Naive thymus-derived CD4-positive, alpha-beta T cell (primary cell): Measurements from ENCODE around the gene SNX5. TPM values are rescaled to one million over a fixed set of nuclear protein-coding genes. Genes with fewer than 3 reads are reported as not detected.

ENCODE experiments used
- ATAC-seq: fragments of 150-1000 bp; cut with Tn5 transposase; 2 replicates; pipeline ENCODE4 v1.10.0; 2021; ENCODE audit warnings: mild to moderate bottlenecking, moderate library complexity
- CTCF ChIA-PET: fragments of 350-600 bp; sonication (Branson Sonifier 250); formaldehyde crosslinking; loops from one replicate; lab custom pipeline; 2021; ENCODE audit warnings: antibody characterized with exemption; lab: Charles Lee
- POLR2A ChIA-PET: fragments of 350-600 bp; sonication (Branson Sonifier 250); formaldehyde crosslinking; loops from one replicate; lab custom pipeline; 2021; ENCODE audit warnings: antibody characterized with exemption, inconsistent platforms; lab: Charles Lee
- DNase-seq, 9 donors: peaks; one replicate each; pipeline versions ENCODE4 v3.0.0 to v3.0.0-alpha.2; 2020 to 2022; ENCODE audit warnings: mixed read lengths in 1 of 9
- H3K27ac ChIP-seq: one replicate; pipeline ENCODE4 v1.7.0; 2013; ENCODE audit warnings: mild to moderate bottlenecking, low read depth, low read length, moderate library complexity
- H3K27me3 ChIP-seq, 2 donors: one replicate each; pipeline ENCODE4 v1.7.0; 2013; ENCODE audit warnings: low read length in 2 of 2, mild to moderate bottlenecking in 2 of 2, moderate library complexity in 2 of 2; ENCODE audit not compliant: control insufficient read depth in 2 of 2, insufficient read depth in 2 of 2
- H3K36me3 ChIP-seq, 3 experiments: 1 replicate in 2 of 3; 2 replicates in 1 of 3; pipeline ENCODE4 v1.7.0; 2013; ENCODE audit warnings: low read length in 3 of 3, mild to moderate bottlenecking in 3 of 3, moderate library complexity in 1 of 3; ENCODE audit not compliant: insufficient read depth in 3 of 3, control insufficient read depth in 2 of 3
- H3K4me1 ChIP-seq, 2 donors: one replicate each; pipeline ENCODE4 v1.7.0; 2013; ENCODE audit warnings: low read length in 2 of 2, mild to moderate bottlenecking in 2 of 2, moderate library complexity in 1 of 2; ENCODE audit not compliant: control insufficient read depth in 2 of 2, insufficient read depth in 2 of 2
- H3K4me3 ChIP-seq: 2 replicates; pipeline ENCODE4 v1.7.0; 2013; ENCODE audit warnings: mild to moderate bottlenecking, low read length
- H3K9me3 ChIP-seq, 3 experiments: 1 replicate in 2 of 3; 2 replicates in 1 of 3; pipeline ENCODE4 v1.7.0; 2013; ENCODE audit warnings: low read length in 3 of 3; ENCODE audit not compliant: control insufficient read depth in 2 of 3
- H3K27ac Mint-ChIP-seq, 9 donors: one replicate each; pipeline ENCODE4 v1.8.0; 2020 to 2022; ENCODE audit warnings: mixed read lengths in 9 of 9, mild to moderate bottlenecking in 8 of 9, moderate library complexity in 5 of 9, inconsistent platforms in 2 of 9
- H3K27me3 Mint-ChIP-seq, 5 donors: one replicate each; pipeline ENCODE4 v1.8.0; 2021 to 2022; ENCODE audit warnings: mixed read lengths in 5 of 5, mild to moderate bottlenecking in 1 of 5
- H3K36me3 Mint-ChIP-seq, 5 donors: one replicate each; pipeline ENCODE4 v1.8.0; 2020 to 2022; ENCODE audit warnings: mixed read lengths in 5 of 5, mild to moderate bottlenecking in 3 of 5, inconsistent platforms in 1 of 5
- H3K4me1 Mint-ChIP-seq, 7 donors: one replicate each; pipeline ENCODE4 v1.8.0; 2020 to 2022; ENCODE audit warnings: mixed read lengths in 7 of 7, mild to moderate bottlenecking in 3 of 7, inconsistent platforms in 1 of 7
- H3K4me3 Mint-ChIP-seq, 10 donors: one replicate each; pipeline ENCODE4 v1.8.0; 2020 to 2022; ENCODE audit warnings: mild to moderate bottlenecking in 10 of 10, mixed read lengths in 10 of 10, moderate library complexity in 6 of 10, inconsistent platforms in 2 of 10
- H3K9me3 Mint-ChIP-seq, 11 donors: one replicate each; pipeline ENCODE4 v1.8.0; 2020 to 2022; ENCODE audit warnings: mixed read lengths in 11 of 11, mild to moderate bottlenecking in 4 of 11, inconsistent platforms in 1 of 11, moderate library complexity in 1 of 11
- intact Hi-C, 2 donors: fragments of 100-400 bp; cut with micrococcal nuclease; formaldehyde crosslinking; loops; one replicate each; pipeline ENCODE4 v1.15.1; 2023
- polyA plus RNA-seq, 2 donors: library from polyadenylated mRNA; unstranded; fragments of 300-500 nt; fragmentation: Illumina TruSeq; gene quantifications; one replicate each; pipeline ENCODE4 v1.2.3, GENCODE V29; 2021
- total RNA-seq, 6 experiments: library from RNA in 5 of 6; stranded (reverse) in 5 of 6; gene quantifications; 1 replicate in 5 of 6; 2 replicates in 1 of 6; pipeline ENCODE4 v1.2.3 and lab custom pipeline; 2021 to 2026

Gene SNX5
- total and polyA plus RNA-seq, 7 experiments from 2014 or later: 40.2 to 148 (median 61.9) TPM

- H3K4me1 Mint-ChIP-seq: peaks cover 50 to 82% (median 75%) of the 10 kb centered on the region in 7 donors
- POLR2A ChIA-PET: interaction anchor here (0.6 to 0.7 kb wide), 2 partner anchors 8 to 11 kb away, joined by 3 read pairs; no protein-coding TSS in a partner anchor
- Histone ChIP-seq H3K4me3 (no peak overlapping the region), H3K4me1 (peaks cover 30 to 40% of the 10 kb centered on the region in 2 donors), H3K27ac (peak overlapping the region; percentile 1), H3K27me3 (no peaks in the 10 kb centered on the region), H3K36me3 (peaks cover 0 to 30% (median 5%) of the 10 kb centered on the region in 3 experiments), H3K9me3 (no peaks in the 10 kb centered on the region)
- H3K9me3 Mint-ChIP-seq: peaks cover 0 to 3% (median 0%) of the 10 kb centered on the region in 11 donors
- peak overlapping the region in 5 of 9 donors; percentile 18 to 83 (median 60) for H3K27ac Mint-ChIP-seq
- H3K4me3 Mint-ChIP-seq: peak overlapping the region in 5 of 10 donors; percentile 14 to 62 (median 49)
- no peak for DNase-seq
- peaks cover 4 to 37% (median 19%) of the 10 kb centered on the region in 5 donors for H3K36me3 Mint-ChIP-seq
- no peak for ATAC-seq
- H3K27me3 Mint-ChIP-seq: no peaks in the 10 kb centered on the region
- CTCF ChIA-PET: no interaction called here
- intact Hi-C loops: loop anchor here in 1 of 2 donors (1.0 to 5.0 kb wide), 2 partner anchors 8 to 39 kb away; no protein-coding TSS in a partner anchor
Observed at GRCh38 chr20:17958373-17959256, 10.0 kb downstream of the SNX5 start.

- Mint-ChIP-seq H3K4me3 (peak overlapping the region in 3 of 10 donors; percentile 12 to 22 (median 18)), H3K36me3 (peaks cover 7 to 38% (median 27%) of the 10 kb centered on the region in 5 donors), H3K9me3 (peaks cover 0 to 2% (median 0%) of the 10 kb centered on the region in 11 donors), H3K4me1 (peaks cover 43 to 80% (median 66%) of the 10 kb centered on the region in 7 donors), H3K27me3 (no peaks in the 10 kb centered on the region), H3K27ac (peak overlapping the region in 3 of 9 donors; percentile 56 to 70 (median 67))
- POLR2A ChIA-PET: interaction anchor here (0.7 kb wide), 1 partner anchor 12 kb away, joined by 3 read pairs; no protein-coding TSS in a partner anchor
- H3K4me3 ChIP-seq: no peak overlapping the region
- H3K27ac ChIP-seq: no peak overlapping the region
- H3K27me3 ChIP-seq: no peaks in the 10 kb centered on the region
- DNase-seq (no peak), ATAC-seq (no peak)
- H3K4me1 ChIP-seq: peaks cover 21 to 32% of the 10 kb centered on the region in 2 donors
- H3K9me3 ChIP-seq: no peaks in the 10 kb centered on the region
- H3K36me3 ChIP-seq: peaks cover 0 to 38% (median 8%) of the 10 kb centered on the region in 3 experiments
- intact Hi-C loops: loop anchor here in 1 of 2 donors (1.0 to 5.0 kb wide), 2 partner anchors 9 to 40 kb away; no protein-coding TSS in a partner anchor
- CTCF ChIA-PET: no interaction called here
Observed at GRCh38 chr20:17957505-17958363, 10.9 kb downstream of the SNX5 start.

GRCh38 chr20:17956099-17956685 lies 12.4 kb downstream of the SNX5 start:
- peak overlapping the region in 1 of 10 donors; percentile 28 for H3K4me3 Mint-ChIP-seq
- Histone ChIP-seq H3K4me3 (no peak overlapping the region), H3K36me3 (peaks cover 3 to 53% (median 19%) of the 10 kb centered on the region in 3 experiments), H3K27me3 (no peaks in the 10 kb centered on the region), H3K4me1 (peaks cover 19 to 26% of the 10 kb centered on the region in 2 donors), H3K9me3 (no peaks in the 10 kb centered on the region), H3K27ac (no peak overlapping the region)
- no peak for ATAC-seq
- ChIA-PET POLR2A (interaction anchor here (1.3 kb wide), 1 partner anchor 9 kb away, joined by 4 read pairs; no protein-coding TSS in a partner anchor), CTCF (interaction anchor here (0.9 to 1.7 kb wide), 3 partner anchors 10 to 277 kb away, joined by 3 to 18 read pairs (median 6); no protein-coding TSS in a partner anchor)
- H3K9me3 Mint-ChIP-seq: peaks cover 0 to 2% (median 0%) of the 10 kb centered on the region in 11 donors
- intact Hi-C loops: loop anchor here in 1 of 2 donors (5.0 kb wide), 1 partner anchor 41 kb away; no protein-coding TSS in a partner anchor
- peaks cover 7 to 38% (median 27%) of the 10 kb centered on the region in 5 donors for H3K36me3 Mint-ChIP-seq
- no peaks in the 10 kb centered on the region for H3K27me3 Mint-ChIP-seq
- peaks cover 33 to 66% (median 51%) of the 10 kb centered on the region in 7 donors for H3K4me1 Mint-ChIP-seq
- no peak for DNase-seq
- peak overlapping the region in 5 of 9 donors; percentile 11 to 74 (median 14) for H3K27ac Mint-ChIP-seq

- Histone ChIP-seq H3K27me3 (no peaks in the 10 kb centered on the region), H3K27ac (no peak overlapping the region), H3K4me3 (no peak overlapping the region), H3K36me3 (peaks cover 10 to 62% (median 27%) of the 10 kb centered on the region in 3 experiments), H3K9me3 (no peaks in the 10 kb centered on the region), H3K4me1 (peaks cover 19 to 26% of the 10 kb centered on the region in 2 donors)
- ChIA-PET POLR2A (interaction anchor here (1.3 kb wide), 1 partner anchor 10 kb away, joined by 4 read pairs; no protein-coding TSS in a partner anchor), CTCF (interaction anchor here (1.3 to 1.7 kb wide), 2 partner anchors 11 to 277 kb away, joined by 6 to 18 read pairs; no protein-coding TSS in a partner anchor)
- Mint-ChIP-seq H3K27ac (peak overlapping the region in 2 of 9 donors; percentile 70 to 74), H3K27me3 (no peaks in the 10 kb centered on the region), H3K4me3 (peak overlapping the region in 1 of 10 donors; percentile 31), H3K4me1 (peaks cover 26 to 60% (median 42%) of the 10 kb centered on the region in 7 donors), H3K9me3 (peaks cover 0 to 2% (median 0%) of the 10 kb centered on the region in 11 donors), H3K36me3 (peaks cover 7 to 43% (median 27%) of the 10 kb centered on the region in 5 donors)
- DNase-seq (no peak), ATAC-seq (no peak)
- intact Hi-C loops: loop anchor here in 1 of 2 donors (5.0 kb wide), 1 partner anchor 42 kb away; no protein-coding TSS in a partner anchor
Observed at GRCh38 chr20:17955302-17955701, 13.3 kb downstream of the SNX5 start.

- Mint-ChIP-seq H3K27ac (peak overlapping the region in 2 of 9 donors; percentile 4 to 41), H3K9me3 (peaks cover 0 to 2% (median 0%) of the 10 kb centered on the region in 11 donors)
- H3K27ac ChIP-seq: no peak overlapping the region
Observed at GRCh38 chr20:17953935-17954334, 14.7 kb downstream of the SNX5 start.

More at GRCh38 chr20:17953935-17954334, 14.7 kb downstream of the SNX5 start:
- intact Hi-C loops: no loop called here
- H3K27me3 Mint-ChIP-seq: no peaks in the 10 kb centered on the region
- no peak for DNase-seq
- no peaks in the 10 kb centered on the region for H3K9me3 ChIP-seq
- H3K4me3 Mint-ChIP-seq: no peak overlapping the region
- no peak for ATAC-seq
- no peak overlapping the region for H3K4me3 ChIP-seq
- peaks cover 22 to 74% (median 41%) of the 10 kb centered on the region in 3 experiments for H3K36me3 ChIP-seq
- POLR2A ChIA-PET: no interaction called here
- H3K4me1 Mint-ChIP-seq: peaks cover 14 to 52% (median 28%) of the 10 kb centered on the region in 7 donors
- CTCF ChIA-PET: no interaction called here
- no peaks in the 10 kb centered on the region for H3K27me3 ChIP-seq
- H3K4me1 ChIP-seq: peaks cover 9 to 15% of the 10 kb centered on the region in 2 donors
- peaks cover 7 to 56% (median 39%) of the 10 kb centered on the region in 5 donors for H3K36me3 Mint-ChIP-seq
